Caco-2 (cell line): Measurements from ENCODE around the gene SDS. TPM values are rescaled to one million over a fixed set of nuclear protein-coding genes. Genes with fewer than 3 reads are reported as not detected.

Experiments used
- BruUV-seq: library from RNA; stranded (reverse); fragments of 400-500 nt; replicated peaks from 2 replicates; lab custom pipeline; 2021; lab: Mats Ljungman, UMichigan
- CTCF ChIA-PET: fragments of 300-600 bp; sonication (Branson Sonifier 250); formaldehyde crosslinking; loops from one replicate; lab custom pipeline; 2022; ENCODE audit warnings: antibody characterized with exemption; lab: Charles Lee
- POLR2A ChIA-PET: fragments of 300-600 bp; sonication (Branson Sonifier 250); formaldehyde crosslinking; loops from one replicate; lab custom pipeline; 2022; ENCODE audit warnings: antibody characterized with exemption; lab: Charles Lee
- DNase-seq, 2 experiments: peaks; one replicate each; pipeline versions ENCODE4 v3.0.0 to v3.0.0-alpha.2; 2020 to 2022
- H3K27me3 ChIP-seq: replicated peaks from 2 replicates; pipeline ENCODE4 v1.6.0; 2011; ENCODE audit warnings: low read length; ENCODE audit not compliant: control insufficient read depth, insufficient read depth
- H3K36me3 ChIP-seq: 2 replicates; pipeline ENCODE4 v1.5.1; 2011; ENCODE audit warnings: low read length; ENCODE audit not compliant: control insufficient read depth, insufficient read depth
- H3K4me1 ChIP-seq: fragments of 250-450 bp; sonication (Bioruptor Pico); 2 replicates; pipeline ENCODE4 v1.5.1; 2020; ENCODE audit warnings: mild to moderate bottlenecking
- H3K4me3 ChIP-seq: 2 replicates; pipeline ENCODE4 v1.5.1; 2011; ENCODE audit warnings: low read depth, mild to moderate bottlenecking, control low read depth, low read length
- H3K9me3 ChIP-seq: fragments of 250-450 bp; sonication (Bioruptor Pico); 2 replicates; pipeline ENCODE4 v1.5.1; 2020; ENCODE audit warnings: mild to moderate bottlenecking, moderate library complexity
- H3K27ac Mint-ChIP-seq: one replicate; pipeline ENCODE4 v1.8.0; 2022; ENCODE audit warnings: mixed read lengths; ENCODE audit not compliant: unreplicated experiment
- H3K27me3 Mint-ChIP-seq: one replicate; pipeline ENCODE4 v1.8.0; 2022; ENCODE audit warnings: mixed read lengths; ENCODE audit not compliant: insufficient read depth, unreplicated experiment
- H3K36me3 Mint-ChIP-seq: one replicate; pipeline ENCODE4 v1.8.0; 2022; ENCODE audit warnings: mild to moderate bottlenecking, mixed read lengths; ENCODE audit not compliant: insufficient read depth, unreplicated experiment
- H3K4me1 Mint-ChIP-seq: one replicate; pipeline ENCODE4 v1.8.0; 2022; ENCODE audit warnings: low read depth, mixed read lengths; ENCODE audit not compliant: unreplicated experiment
- H3K4me3 Mint-ChIP-seq: one replicate; pipeline ENCODE4 v1.8.0; 2022; ENCODE audit warnings: mild to moderate bottlenecking, moderate library complexity, mixed read lengths; ENCODE audit not compliant: unreplicated experiment
- H3K9me3 Mint-ChIP-seq: one replicate; pipeline ENCODE4 v1.8.0; 2022; ENCODE audit warnings: mixed read lengths; ENCODE audit not compliant: unreplicated experiment
- intact Hi-C: fragments of 100-400 bp; cut with micrococcal nuclease; formaldehyde crosslinking; loops from one replicate; pipeline ENCODE4 v1.10.0; 2022; ENCODE audit not compliant: unreplicated experiment
- total RNA-seq: library from RNA; stranded (reverse); gene quantifications from 2 replicates; pipeline ENCODE4 v1.2.3, GENCODE V29; 2022
- TF ChIP-seq, protein P1 (sequence below), 2 experiments: fragments of 200-600 bp in 1 of 2; IDR thresholded peaks; 1 replicate in 1 of 2; 2 replicates in 1 of 2; pipeline versions ENCODE4 v1.5.1 to v1.8.0; 2011 to 2022; ENCODE audit warnings: antibody characterized with exemption in 1 of 2, control low read depth in 1 of 2, inconsistent platforms in 1 of 2, low read depth in 1 of 2, low read length in 1 of 2, mild to moderate bottlenecking in 1 of 2, moderate library complexity in 1 of 2; ENCODE audit not compliant: insufficient read depth in 1 of 2, severe bottlenecking in 1 of 2, unreplicated experiment in 1 of 2

SDS gene
- total RNA-seq, 1 experiment from 2014 or later = not detected

DNA sequence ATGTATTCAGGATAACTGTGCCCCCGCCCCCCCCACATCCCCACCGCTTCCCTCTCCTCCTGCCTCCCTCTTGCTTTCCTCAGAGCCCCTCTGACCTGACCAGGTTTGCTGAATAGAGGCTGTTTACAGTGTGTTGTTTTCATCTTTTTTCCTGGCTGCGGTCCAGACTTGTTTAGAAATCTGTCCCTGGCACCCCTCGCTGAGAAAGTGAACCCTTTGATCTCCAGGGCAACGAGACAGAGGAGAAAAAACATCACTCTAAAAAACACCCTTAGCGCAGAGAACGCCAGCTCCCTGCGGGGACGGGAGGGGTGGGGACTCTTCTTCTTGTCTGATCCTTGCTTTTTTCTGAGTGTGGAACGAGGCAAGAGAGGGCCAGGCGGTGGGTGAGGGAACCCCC, 22.5 kb downstream of the SDS start:
- Histone ChIP-seq H3K4me3 (no peak overlapping the region), H3K9me3 (no peaks in the 10 kb centered on the region), H3K4me1 (no peaks in the 10 kb centered on the region), H3K36me3 (no peaks in the 10 kb centered on the region; the same call in 1 of the 2 replicates), H3K27me3 (no peaks in the 10 kb centered on the region)
- Mint-ChIP-seq H3K4me3 (no peak overlapping the region), H3K27ac (no peak overlapping the region), H3K36me3 (peaks cover 5% of the 10 kb centered on the region), H3K9me3 (no peaks in the 10 kb centered on the region), H3K27me3 (no peaks in the 10 kb centered on the region), H3K4me1 (no peaks in the 10 kb centered on the region)
- TF ChIP-seq, protein P1, sequence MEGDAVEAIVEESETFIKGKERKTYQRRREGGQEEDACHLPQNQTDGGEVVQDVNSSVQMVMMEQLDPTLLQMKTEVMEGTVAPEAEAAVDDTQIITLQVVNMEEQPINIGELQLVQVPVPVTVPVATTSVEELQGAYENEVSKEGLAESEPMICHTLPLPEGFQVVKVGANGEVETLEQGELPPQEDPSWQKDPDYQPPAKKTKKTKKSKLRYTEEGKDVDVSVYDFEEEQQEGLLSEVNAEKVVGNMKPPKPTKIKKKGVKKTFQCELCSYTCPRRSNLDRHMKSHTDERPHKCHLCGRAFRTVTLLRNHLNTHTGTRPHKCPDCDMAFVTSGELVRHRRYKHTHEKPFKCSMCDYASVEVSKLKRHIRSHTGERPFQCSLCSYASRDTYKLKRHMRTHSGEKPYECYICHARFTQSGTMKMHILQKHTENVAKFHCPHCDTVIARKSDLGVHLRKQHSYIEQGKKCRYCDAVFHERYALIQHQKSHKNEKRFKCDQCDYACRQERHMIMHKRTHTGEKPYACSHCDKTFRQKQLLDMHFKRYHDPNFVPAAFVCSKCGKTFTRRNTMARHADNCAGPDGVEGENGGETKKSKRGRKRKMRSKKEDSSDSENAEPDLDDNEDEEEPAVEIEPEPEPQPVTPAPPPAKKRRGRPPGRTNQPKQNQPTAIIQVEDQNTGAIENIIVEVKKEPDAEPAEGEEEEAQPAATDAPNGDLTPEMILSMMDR (IDR thresholded peaks at IDR 0.05; ENCODE audit: insufficient read depth in 1 of 2, low read depth in 1 of 2, low read length in 1 of 2, severe bottlenecking in 1 of 2, unreplicated experiment in 1 of 2) = no peak
- ChIA-PET CTCF (no interaction called here), POLR2A (no interaction called here)
- no peak for DNase-seq
- intact Hi-C loops = no loop called here
- BruUV-seq = no TSS peak

DNA sequence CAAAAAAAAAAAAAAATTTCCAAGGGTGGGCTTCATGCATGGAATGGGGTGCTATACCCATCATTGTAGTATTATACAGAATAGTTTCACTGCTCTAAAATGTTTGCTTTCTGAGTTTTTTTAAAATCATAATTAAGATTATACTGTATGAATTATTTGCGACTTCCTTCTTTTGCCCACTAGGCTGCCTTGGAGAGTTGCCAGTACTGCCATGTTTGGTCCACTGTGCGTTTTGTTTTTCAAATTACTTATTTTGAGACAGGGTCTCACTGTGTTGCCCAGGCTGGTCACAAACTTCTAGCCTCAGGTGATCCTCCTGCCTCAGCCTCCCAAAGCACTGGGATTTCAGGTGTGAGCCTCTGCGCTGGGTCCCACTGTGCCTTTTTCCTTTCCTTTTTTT, 25.4 kb downstream of the SDS start:
- CTCF ChIA-PET = no interaction called here

DNA sequence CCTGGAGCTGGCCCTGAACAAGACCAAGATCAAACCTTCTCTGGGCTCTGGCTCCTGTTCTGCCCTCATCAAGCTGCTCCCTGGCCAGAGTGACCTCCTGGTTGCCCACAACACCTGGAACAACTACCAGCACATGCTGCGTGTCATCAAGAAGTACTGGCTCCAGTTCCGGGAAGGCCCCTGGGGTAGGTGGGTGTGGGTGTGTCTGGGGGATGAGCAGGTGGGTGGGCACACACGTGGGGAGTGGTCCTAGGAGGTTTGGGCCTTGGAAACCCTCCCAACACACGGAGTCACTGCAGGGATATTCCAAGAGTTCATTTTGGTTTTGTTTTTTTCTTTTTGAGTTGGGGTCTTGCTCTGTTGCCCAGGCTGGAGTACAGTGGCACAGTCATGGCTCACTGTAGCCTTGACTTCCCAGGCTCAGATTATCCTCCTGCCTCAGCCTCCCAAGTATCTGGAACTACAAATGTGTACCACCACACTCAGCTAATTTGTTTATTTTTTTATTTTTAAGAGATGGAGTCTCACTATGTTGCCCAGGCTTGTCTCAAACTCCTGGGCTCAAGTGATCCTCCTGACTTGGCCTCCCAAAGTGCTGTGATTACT, 28.8 kb downstream of the SDS start:
- Histone ChIP-seq H3K36me3 (peaks cover 2% of the 10 kb centered on the region), H3K9me3 (no peaks in the 10 kb centered on the region), H3K27me3 (no peaks in the 10 kb centered on the region), H3K4me3 (no peak overlapping the region), H3K4me1 (no peaks in the 10 kb centered on the region)
- no TSS peak for BruUV-seq
- intact Hi-C loops = no loop called here
- no peaks in the 10 kb centered on the region for H3K4me1 Mint-ChIP-seq
- CTCF ChIA-PET = no interaction called here
- no peak overlapping the region for H3K4me3 Mint-ChIP-seq
- H3K36me3 Mint-ChIP-seq = peaks cover 20% of the 10 kb centered on the region
- no peaks in the 10 kb centered on the region for H3K27me3 Mint-ChIP-seq
- POLR2A ChIA-PET = no interaction called here
- TF ChIP-seq, protein P1 (IDR thresholded peaks at IDR 0.05; ENCODE audit: insufficient read depth in 1 of 2, low read depth in 1 of 2, low read length in 1 of 2, severe bottlenecking in 1 of 2, unreplicated experiment in 1 of 2) = no peak
- DNase-seq = no peak
- H3K27ac Mint-ChIP-seq = no peak overlapping the region
- no peaks in the 10 kb centered on the region for H3K9me3 Mint-ChIP-seq

More for the DNA sequence above, 25.4 kb downstream of the SDS start:
- no peak overlapping the region for H3K4me3 Mint-ChIP-seq
- H3K36me3 Mint-ChIP-seq = peaks cover 25% of the 10 kb centered on the region
- H3K27ac Mint-ChIP-seq = no peak overlapping the region
- no peaks in the 10 kb centered on the region for H3K9me3 Mint-ChIP-seq
- DNase-seq = no peak
- no peaks in the 10 kb centered on the region for H3K9me3 ChIP-seq
- no peaks in the 10 kb centered on the region for H3K27me3 Mint-ChIP-seq
- no peaks in the 10 kb centered on the region for H3K4me1 Mint-ChIP-seq
- intact Hi-C loops = no loop called here
- no peaks in the 10 kb centered on the region for H3K27me3 ChIP-seq
- TF ChIP-seq, protein P1 (IDR thresholded peaks at IDR 0.05; ENCODE audit: insufficient read depth in 1 of 2, low read depth in 1 of 2, low read length in 1 of 2, severe bottlenecking in 1 of 2, unreplicated experiment in 1 of 2) = no peak
- H3K36me3 ChIP-seq = peaks cover 2% of the 10 kb centered on the region
- H3K4me1 ChIP-seq = no peaks in the 10 kb centered on the region
- no TSS peak for BruUV-seq
- H3K4me3 ChIP-seq = no peak overlapping the region
- POLR2A ChIA-PET = no interaction called here
